HFFc6 (cell line): ENCODE data around the gene ISCA1. TPM values are rescaled to one million over a fixed set of nuclear protein-coding genes. Genes with fewer than 3 reads are reported as not detected.

Experiments
- DNase-seq: peaks from one replicate; pipeline ENCODE4 v3.0.0-alpha.2; 2018
- H3K27ac Mint-ChIP-seq: 2 replicates; pipeline ENCODE4 v1.8.0; 2020; ENCODE audit warnings: mild to moderate bottlenecking, mixed read lengths
- H3K27me3 Mint-ChIP-seq: 2 replicates; pipeline ENCODE4 v1.8.0; 2021; ENCODE audit warnings: mild to moderate bottlenecking, moderate library complexity, mixed read lengths; ENCODE audit not compliant: insufficient read depth
- H3K36me3 Mint-ChIP-seq: 2 replicates; pipeline ENCODE4 v1.8.0; 2021; ENCODE audit warnings: low read depth, mixed read lengths
- H3K4me1 Mint-ChIP-seq: 2 replicates; pipeline ENCODE4 v1.8.0; 2020; ENCODE audit warnings: low read depth, mixed read lengths
- H3K4me3 Mint-ChIP-seq: 2 replicates; pipeline ENCODE4 v1.8.0; 2020; ENCODE audit warnings: mild to moderate bottlenecking, moderate library complexity, mixed read lengths
- H3K9me3 Mint-ChIP-seq: 2 replicates; pipeline ENCODE4 v1.8.0; 2020; ENCODE audit warnings: mild to moderate bottlenecking, mixed read lengths
- total RNA-seq, 6 experiments: library from RNA; stranded (reverse); fragmentation: NEBNext Ultra II Directional; extraction: Animal tissue kit (Norgen Biotek cat#: 25700); gene quantifications; 2 replicates in 1 of 6; 3 replicates in 5 of 6; pipeline ENCODE4 v1.2.3, GENCODE V29; 2021
- TF ChIP-seq, protein P1 (sequence below): fragments of 200-600 bp; sonication (generic); IDR thresholded peaks from 2 replicates; pipeline ENCODE4 v1.5.0; 2021; ENCODE audit warnings: antibody characterized with exemption, mild to moderate bottlenecking

ISCA1 gene
- total RNA-seq, 6 experiments from 2014 or later, result 20.2 to 29.5 (median 25.7) TPM

DNA sequence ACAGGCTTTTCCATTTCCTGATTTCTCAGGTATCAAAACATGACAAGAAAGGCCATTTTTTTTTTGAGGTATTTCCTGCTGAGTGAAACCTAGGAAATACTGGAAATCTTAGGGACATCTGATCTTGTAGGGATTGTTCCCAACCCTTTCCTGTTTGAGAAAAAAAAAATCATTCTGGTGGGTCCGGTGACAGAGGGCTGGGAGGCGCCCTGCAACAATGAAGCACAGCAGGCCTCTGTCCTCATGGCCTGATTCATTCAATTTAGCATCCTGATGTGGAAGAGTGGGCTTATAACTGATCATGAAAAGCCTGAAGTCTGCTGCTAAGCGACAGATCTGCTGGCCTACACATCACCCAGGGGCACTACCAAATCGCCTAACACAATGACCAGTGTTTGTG lies 19.8 kb downstream of the ISCA1 start:
- H3K27ac Mint-ChIP-seq, result no peak overlapping the region
- no peak overlapping the region for H3K4me3 Mint-ChIP-seq
- H3K36me3 Mint-ChIP-seq, result peaks cover 15% of the 10 kb centered on the region
- TF ChIP-seq, protein P1, sequence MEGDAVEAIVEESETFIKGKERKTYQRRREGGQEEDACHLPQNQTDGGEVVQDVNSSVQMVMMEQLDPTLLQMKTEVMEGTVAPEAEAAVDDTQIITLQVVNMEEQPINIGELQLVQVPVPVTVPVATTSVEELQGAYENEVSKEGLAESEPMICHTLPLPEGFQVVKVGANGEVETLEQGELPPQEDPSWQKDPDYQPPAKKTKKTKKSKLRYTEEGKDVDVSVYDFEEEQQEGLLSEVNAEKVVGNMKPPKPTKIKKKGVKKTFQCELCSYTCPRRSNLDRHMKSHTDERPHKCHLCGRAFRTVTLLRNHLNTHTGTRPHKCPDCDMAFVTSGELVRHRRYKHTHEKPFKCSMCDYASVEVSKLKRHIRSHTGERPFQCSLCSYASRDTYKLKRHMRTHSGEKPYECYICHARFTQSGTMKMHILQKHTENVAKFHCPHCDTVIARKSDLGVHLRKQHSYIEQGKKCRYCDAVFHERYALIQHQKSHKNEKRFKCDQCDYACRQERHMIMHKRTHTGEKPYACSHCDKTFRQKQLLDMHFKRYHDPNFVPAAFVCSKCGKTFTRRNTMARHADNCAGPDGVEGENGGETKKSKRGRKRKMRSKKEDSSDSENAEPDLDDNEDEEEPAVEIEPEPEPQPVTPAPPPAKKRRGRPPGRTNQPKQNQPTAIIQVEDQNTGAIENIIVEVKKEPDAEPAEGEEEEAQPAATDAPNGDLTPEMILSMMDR, result no peak
- H3K4me1 Mint-ChIP-seq, result peaks cover 6% of the 10 kb centered on the region; the same call in 1 of the 2 replicates
- no peaks in the 10 kb centered on the region; the same call in 1 of the 2 replicates for H3K27me3 Mint-ChIP-seq
- no peak for DNase-seq
- no peaks in the 10 kb centered on the region for H3K9me3 Mint-ChIP-seq

- TF ChIP-seq, protein P1, result no peak
- Mint-ChIP-seq H3K27me3 (no peaks in the 10 kb centered on the region; the same call in 1 of the 2 replicates), H3K4me1 (no peaks in the 10 kb centered on the region; the same call in 1 of the 2 replicates), H3K9me3 (no peaks in the 10 kb centered on the region), H3K27ac (no peak within 1 kb of the TSS), H3K36me3 (peaks cover 10% of the 10 kb centered on the region), H3K4me3 (no peak within 1 kb of the TSS)
- DNase-seq, result no peak
These were observed 22.8 kb downstream of the ISCA1 start, which contains the start of gene C9orf153 for GRCh38 chr9:86259557-86259956. Gene C9orf153, minus strand, starts transcription at chr9:86259657. Its CDS starts 30,054 bp downstream, at chr9:86229603.

DNA sequence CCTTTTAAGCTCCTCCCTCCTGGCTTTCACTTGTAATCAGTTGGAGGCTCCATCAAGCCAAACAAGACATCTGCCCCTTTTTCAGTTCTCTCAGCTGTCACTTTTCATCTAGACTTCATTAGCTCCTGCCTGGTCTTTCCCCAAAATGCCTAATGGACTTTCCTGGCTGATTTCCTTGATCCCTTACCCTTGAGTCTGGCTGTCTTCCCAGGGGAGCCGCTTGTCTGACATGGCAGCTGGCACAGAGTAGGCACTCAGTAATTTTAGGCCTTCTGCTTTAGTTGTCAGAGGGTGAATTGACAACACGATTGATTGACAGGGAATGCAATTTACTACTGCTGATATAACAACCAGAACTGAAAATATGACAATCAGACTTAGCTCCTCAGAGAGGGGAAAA lies 24.9 kb downstream of the ISCA1 start:
- no peak for DNase-seq
- Mint-ChIP-seq H3K36me3 (no peaks in the 10 kb centered on the region), H3K4me3 (no peak overlapping the region), H3K27me3 (no peaks in the 10 kb centered on the region; the same call in 1 of the 2 replicates), H3K27ac (no peak overlapping the region), H3K9me3 (no peaks in the 10 kb centered on the region), H3K4me1 (no peaks in the 10 kb centered on the region)
- TF ChIP-seq, protein P1, result no peak

GRCh38 chr9:86256653-86257052 lies 25.7 kb downstream of the ISCA1 start:
- Mint-ChIP-seq H3K4me1 (no peaks in the 10 kb centered on the region), H3K9me3 (no peaks in the 10 kb centered on the region)
- TF ChIP-seq, protein P1, result no peak

DNA sequence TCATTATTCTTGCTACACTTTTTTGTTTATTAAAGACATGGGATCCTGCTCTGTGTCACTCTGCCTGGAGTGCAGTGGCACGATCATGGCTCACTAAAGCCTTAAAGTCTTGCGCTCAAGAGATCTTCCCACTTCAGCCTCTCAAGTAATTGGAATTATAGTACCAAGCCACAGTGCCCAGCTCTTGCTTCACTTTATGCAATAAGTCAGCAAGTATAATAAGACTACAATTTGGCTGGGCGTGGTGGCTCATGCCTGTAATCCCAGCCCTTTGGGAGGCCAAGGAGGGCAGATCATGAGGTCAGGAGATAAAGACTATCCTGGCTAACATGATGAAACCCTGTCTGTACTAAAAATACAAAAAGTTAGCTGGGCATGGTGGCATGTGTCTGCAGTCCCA lies 28.8 kb downstream of the ISCA1 start:
- H3K4me1 Mint-ChIP-seq, result no peaks in the 10 kb centered on the region

More at GRCh38 chr9:86256653-86257052, 25.7 kb downstream of the ISCA1 start:
- Mint-ChIP-seq H3K36me3 (no peaks in the 10 kb centered on the region), H3K27ac (no peak overlapping the region), H3K27me3 (no peaks in the 10 kb centered on the region; the same call in 1 of the 2 replicates), H3K4me3 (no peak overlapping the region)
- DNase-seq, result no peak

More for the DNA sequence above, 28.8 kb downstream of the ISCA1 start:
- no peak overlapping the region for H3K4me3 Mint-ChIP-seq
- TF ChIP-seq, protein P1, result no peak
- no peaks in the 10 kb centered on the region for H3K9me3 Mint-ChIP-seq
- H3K27me3 Mint-ChIP-seq, result no peaks in the 10 kb centered on the region
- H3K27ac Mint-ChIP-seq, result no peak overlapping the region
- DNase-seq, result no peak
- no peaks in the 10 kb centered on the region for H3K36me3 Mint-ChIP-seq
